22Rv1 (cell line): ENCODE results near the gene FSIP1.

Experiments used
- ZFX ChIP-seq: fragments of 450-650 bp; IDR thresholded peaks from 2 replicates; pipeline ENCODE4 v1.6.1; 2017; ENCODE audit warnings: antibody characterized with exemption, borderline replicate concordance
- TF ChIP-seq, protein P1 (sequence below): fragments of 450-650 bp; IDR thresholded peaks from 2 replicates; pipeline ENCODE4 v1.5.1; 2017; ENCODE audit warnings: mild to moderate bottlenecking

DNA sequence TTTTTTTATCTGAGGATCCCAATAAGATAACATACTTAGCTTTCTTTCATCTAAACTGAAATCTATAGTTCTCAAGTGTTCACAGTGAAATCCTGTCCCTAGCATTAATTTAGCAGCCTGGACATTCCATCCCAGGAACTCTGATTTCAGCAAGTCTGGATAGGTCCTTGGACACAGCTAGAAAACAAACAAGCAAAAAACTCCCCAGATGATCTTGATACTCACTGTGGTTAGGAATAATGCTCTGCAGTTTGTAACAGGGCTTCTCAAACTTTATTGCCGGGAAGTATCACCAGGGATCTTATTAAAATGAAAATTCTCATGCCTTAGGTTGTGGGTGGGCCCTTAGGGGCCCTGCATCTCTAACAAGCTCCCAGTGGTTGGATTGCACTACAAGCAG lies 177.5 kb downstream of the FSIP1 start:
- TF ChIP-seq, protein P1, sequence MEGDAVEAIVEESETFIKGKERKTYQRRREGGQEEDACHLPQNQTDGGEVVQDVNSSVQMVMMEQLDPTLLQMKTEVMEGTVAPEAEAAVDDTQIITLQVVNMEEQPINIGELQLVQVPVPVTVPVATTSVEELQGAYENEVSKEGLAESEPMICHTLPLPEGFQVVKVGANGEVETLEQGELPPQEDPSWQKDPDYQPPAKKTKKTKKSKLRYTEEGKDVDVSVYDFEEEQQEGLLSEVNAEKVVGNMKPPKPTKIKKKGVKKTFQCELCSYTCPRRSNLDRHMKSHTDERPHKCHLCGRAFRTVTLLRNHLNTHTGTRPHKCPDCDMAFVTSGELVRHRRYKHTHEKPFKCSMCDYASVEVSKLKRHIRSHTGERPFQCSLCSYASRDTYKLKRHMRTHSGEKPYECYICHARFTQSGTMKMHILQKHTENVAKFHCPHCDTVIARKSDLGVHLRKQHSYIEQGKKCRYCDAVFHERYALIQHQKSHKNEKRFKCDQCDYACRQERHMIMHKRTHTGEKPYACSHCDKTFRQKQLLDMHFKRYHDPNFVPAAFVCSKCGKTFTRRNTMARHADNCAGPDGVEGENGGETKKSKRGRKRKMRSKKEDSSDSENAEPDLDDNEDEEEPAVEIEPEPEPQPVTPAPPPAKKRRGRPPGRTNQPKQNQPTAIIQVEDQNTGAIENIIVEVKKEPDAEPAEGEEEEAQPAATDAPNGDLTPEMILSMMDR = no peak
- TF ChIP-seq ZFX = no peak
